HepG2 (cell line): ENCODE data around the gene ADAMTS13. TPM values are rescaled to one million over a fixed set of nuclear protein-coding genes. Genes with fewer than 3 reads are reported as not detected.

Experiments
- ATAC-seq: fragments of 200-7000 bp; cut with Tn5 transposase; 3 replicates; pipeline ENCODE4 v1.9.1; 2020; ENCODE audit warnings: mild to moderate bottlenecking, moderate library complexity
- BruUV-seq: library from RNA; stranded (reverse); fragments of 400-500 nt; replicated peaks from 2 replicates; lab custom pipeline; 2021; lab: Mats Ljungman, UMichigan
- CTCF ChIA-PET: fragments of 300-600 bp; formaldehyde crosslinking; extraction: SDS; loops from one replicate; lab custom pipeline; 2021; ENCODE audit warnings: low total read pairs, inconsistent platforms, low intra/inter-chr PET ratio; lab: Yijun Ruan, JAX
- POLR2A ChIA-PET: fragments of 350-600 bp; sonication (Branson Sonifier 250); formaldehyde crosslinking; loops from one replicate; lab custom pipeline; 2020; ENCODE audit warnings: antibody characterized with exemption, inconsistent platforms; lab: Yijun Ruan, JAX
- DNase-seq: peaks from one replicate; pipeline ENCODE4 v3.0.0-alpha.2; 2015; ENCODE audit warnings: low spot score
- FAIRE-seq: peaks from 3 replicates; lab custom pipeline; 2011; peaks lifted over from hg19 to GRCh38; lab: Jason Lieb, UNC
- H2AFZ ChIP-seq: one replicate; pipeline ENCODE4 v1.6.1; 2011; ENCODE audit warnings: low read length, inconsistent platforms
- H3K27ac ChIP-seq: fragments of 300-600 bp; 3 replicates; pipeline ENCODE4 v1.8.0; 2011; ENCODE audit warnings: mixed run types, mild to moderate bottlenecking, mixed read lengths, low read length, inconsistent platforms; ENCODE audit not compliant: insufficient read depth; ENCODE audit errors: extremely low read length
- H3K27me3 ChIP-seq, 2 experiments: fragments of 200-600 bp in 1 of 2; 2 replicates in 1 of 2; 3 replicates in 1 of 2; pipeline versions ENCODE4 v1.6.0 to v1.8.0; 2011; ENCODE audit warnings: low read length in 2 of 2, mild to moderate bottlenecking in 2 of 2, moderate library complexity in 2 of 2, inconsistent platforms in 1 of 2; ENCODE audit not compliant: insufficient read depth in 2 of 2, control insufficient read depth in 1 of 2
- H3K36me3 ChIP-seq, 2 experiments: fragments of 200-600 bp in 1 of 2; replicated peaks in 1 of 2; 2 replicates in 1 of 2; 3 replicates in 1 of 2; pipeline versions ENCODE4 v1.5.1 to v1.8.0; 2011; ENCODE audit warnings: low read length in 2 of 2, inconsistent platforms in 1 of 2; ENCODE audit not compliant: insufficient read depth in 2 of 2, control insufficient read depth in 1 of 2
- H3K4me1 ChIP-seq: 2 replicates; pipeline ENCODE4 v1.5.1; 2012; ENCODE audit warnings: low read length, inconsistent platforms; ENCODE audit not compliant: insufficient read depth
- H3K4me2 ChIP-seq: 2 replicates; pipeline ENCODE4 v1.6.0; 2011; ENCODE audit warnings: low read depth, low read length, inconsistent platforms
- H3K4me3 ChIP-seq, 3 experiments: fragments of 200-600 bp in 1 of 3; sonication (generic), shearing (Covaris generic) in 1 of 3; replicated peaks in 1 of 3; 2 replicates each; pipeline ENCODE4 v1.5.1; 2011 to 2016; ENCODE audit warnings: low read length in 3 of 3, inconsistent platforms in 2 of 3, low read depth in 2 of 3, mild to moderate bottlenecking in 2 of 3, control low read depth in 1 of 3, mixed read lengths in 1 of 3; ENCODE audit not compliant: insufficient read depth in 1 of 3
- H3K79me2 ChIP-seq: one replicate; pipeline ENCODE4 v1.6.1; 2011; ENCODE audit warnings: low read length, inconsistent platforms; ENCODE audit not compliant: insufficient read depth
- H3K9ac ChIP-seq: 2 replicates; pipeline ENCODE4 v1.6.0; 2011; ENCODE audit warnings: mild to moderate bottlenecking, low read depth, low read length, inconsistent platforms; ENCODE audit not compliant: insufficient read depth
- H3K9me3 ChIP-seq: 2 replicates; pipeline ENCODE4 v1.5.1; 2012; ENCODE audit warnings: mild to moderate bottlenecking, low read length
- H4K20me1 ChIP-seq: 2 replicates; pipeline ENCODE4 v1.6.0; 2011; ENCODE audit warnings: inconsistent platforms, mild to moderate bottlenecking, low read length, moderate library complexity; ENCODE audit not compliant: insufficient read depth
- AGO2 ChIP-seq: fragments of 200-400 bp; formaldehyde crosslinking; optimal IDR thresholded peaks from 2 replicates; pipeline ENCODE3; 2017; ENCODE audit warnings: mild to moderate bottlenecking, low read depth, low read length, moderate library complexity
- CERS6 ChIP-seq: sonication (generic); formaldehyde crosslinking; IDR thresholded peaks from 2 replicates; pipeline ENCODE4 v1.5.0; 2020; ENCODE audit warnings: missing genetic modification reagents
- HIC2 ChIP-seq: sonication (generic); formaldehyde crosslinking; IDR thresholded peaks from 2 replicates; pipeline ENCODE4 v1.9.0; 2022; ENCODE audit warnings: low read depth, missing genetic modification reagents
- KDM2A ChIP-seq: sonication (generic); formaldehyde crosslinking; IDR thresholded peaks from 2 replicates; pipeline ENCODE4 v1.4.0; 2020; ENCODE audit warnings: low read depth, missing genetic modification reagents, borderline replicate concordance
- NR2F1 ChIP-seq, 2 experiments: fragments of 450-650 bp in 1 of 2; formaldehyde crosslinking in 1 of 2; IDR thresholded peaks; 2 replicates each; pipeline versions ENCODE4 v1.5.0 to v1.6.1; 2016 to 2020; ENCODE audit warnings: mild to moderate bottlenecking in 1 of 2, missing compliant biosample characterization in 1 of 2, missing genetic modification reagents in 1 of 2, moderate library complexity in 1 of 2
- PCBP1 ChIP-seq: fragments of 200-400 bp; formaldehyde crosslinking; IDR thresholded peaks from 2 replicates; pipeline ENCODE4 v1.6.1; 2017; ENCODE audit warnings: mild to moderate bottlenecking, low read depth, low read length, borderline replicate concordance
- RBFOX2 ChIP-seq: fragments of 200-400 bp; formaldehyde crosslinking; IDR thresholded peaks from 2 replicates; pipeline ENCODE4 v1.6.1; 2017; ENCODE audit warnings: low read depth, mild to moderate bottlenecking, low read length
- ZFX ChIP-seq: sonication (generic); formaldehyde crosslinking; IDR thresholded peaks from 2 replicates; pipeline ENCODE4 v1.4.0; 2020; ENCODE audit warnings: mild to moderate bottlenecking, low read depth, missing genetic modification reagents, moderate library complexity
- ZNF235 ChIP-seq: sonication (generic); formaldehyde crosslinking; IDR thresholded peaks from 2 replicates; pipeline ENCODE4 v1.8.1; 2023; ENCODE audit warnings: mild to moderate bottlenecking, missing genetic modification reagents, borderline replicate concordance
- ZNF276 ChIP-seq: sonication (generic); formaldehyde crosslinking; IDR thresholded peaks from 2 replicates; pipeline ENCODE4 v1.4.0; 2020; ENCODE audit warnings: mild to moderate bottlenecking, low read depth, missing genetic modification reagents
- ZNF333 ChIP-seq: sonication (generic); formaldehyde crosslinking; IDR thresholded peaks from 2 replicates; pipeline ENCODE4 v1.4.0; 2020; ENCODE audit warnings: mild to moderate bottlenecking, missing genetic modification reagents, borderline replicate concordance
- ZNF549 ChIP-seq: sonication (generic); formaldehyde crosslinking; IDR thresholded peaks from 2 replicates; pipeline ENCODE4 v1.5.0; 2020; ENCODE audit warnings: missing genetic modification reagents
- WGBS: methylation state at CpG from one replicate; pipeline ENCODE4 v1.1.6; 2017; ENCODE audit warnings: low lambda C conversion rate; 5-methylcytosine and 5-hydroxymethylcytosine counted together
- in situ Hi-C: cut with HindIII; loops from 2 replicates; pipeline ENCODE4 v1.10.0; 2017; ENCODE audit warnings: low pct_unique_long_range_greater_than_20kb; ENCODE audit not compliant: extremely low pct_ligation_motif_present
- intact Hi-C: fragments of 100-400 bp; cut with micrococcal nuclease; formaldehyde crosslinking; loops from one replicate; pipeline ENCODE4 v1.10.0; 2022; ENCODE audit not compliant: unreplicated experiment
- polyA plus RNA-seq, 8 experiments: library from polyadenylated mRNA; depleted of rRNA in 3 of 8; stranded (reverse) in 7 of 8; unstranded in 1 of 8; fragments of >200 nt; fragmentation: Illumina TruSeq in 4 of 8; extraction: Trizol in 4 of 8; gene quantifications; 2 replicates each; pipeline versions ENCODE4 v1.2.1 to v1.2.3, GENCODE V29; 2011 to 2016; ENCODE audit warnings: low read depth in 4 of 8, missing spikeins in 1 of 8, mixed read lengths in 1 of 8; ENCODE audit not compliant: insufficient read depth in 1 of 8
- total RNA-seq, 5 experiments: library from RNA; depleted of rRNA; stranded (reverse); fragments of >200 nt; fragmentation: Illumina TruSeq; extraction: Trizol; gene quantifications; 2 replicates each; pipeline ENCODE4 v1.2.3, GENCODE V29; 2016; ENCODE audit warnings: low read depth in 1 of 5

Gene ADAMTS13
- total and polyA plus RNA-seq, 2 of the 13 experiments (the other 11 are each of a cell fraction or from before 2014, with no cell fraction given): 0.91 to 4.5 TPM

- Histone ChIP-seq H3K4me2 (no peak overlapping the region), H4K20me1 (no peaks in the 10 kb centered on the region), H3K79me2 (no peaks in the 10 kb centered on the region), H3K9me3 (no peaks in the 10 kb centered on the region), H3K9ac (no peak overlapping the region), H3K36me3 (peaks cover 9 to 13% of the 10 kb centered on the region in 2 experiments; a peak in 3 of 5 replicates), H3K4me1 (peaks cover 10% of the 10 kb centered on the region; the same call in 1 of the 2 replicates), H3K27me3 (no peaks in the 10 kb centered on the region), H3K4me3 (no peak overlapping the region), H2AFZ (no peak overlapping the region), H3K27ac (no peak overlapping the region)
- TF ChIP-seq AGO2 (peak; percentile 36), ZFX (CRISPR knock-in tag) (0 out of 2 replicates have a peak, but pooled peaks have one; percentile 1), CERS6 (CRISPR knock-in tag) (no peak)
- ATAC-seq (peak; percentile 5; the same call in 1 of the 3 replicates), FAIRE-seq (no peak), DNase-seq (no peak)
- BruUV-seq: no TSS peak
- ChIA-PET CTCF (no interaction called here), POLR2A (interaction anchor here (1.9 kb wide), 1 partner anchor 9 kb away, joined by 9 read pairs; the partner anchor contains the start of gene CACFD1)
- in situ Hi-C loops: no loop called here
- intact Hi-C loops: no loop called here
- WGBS: 89% methylated on average over 6 of the region's 11 CpGs
These were observed 46.2 kb downstream of the ADAMTS13 start for GRCh38 chr9:133468374-133468773.

- POLR2A ChIA-PET: interaction anchor here (1.2 to 1.9 kb wide), 3 partner anchors 8 to 10 kb away, joined by 6 to 9 read pairs (median 8); partner anchors contain the start of genes CACFD1 and SLC2A6
- peak; percentile 4 for ATAC-seq
- no peak for TF ChIP-seq ZNF333 (CRISPR knock-in tag)
- no peak for TF ChIP-seq NR2F1 (CRISPR knock-in tag; IDR thresholded peaks at IDR 0.05)
- 0 out of 2 replicates have a peak, but pooled peaks have one; percentile 10 for TF ChIP-seq KDM2A (CRISPR knock-in tag)
- TF ChIP-seq ZNF235: no peak
- no peak for TF ChIP-seq HIC2 (CRISPR knock-in tag)
- TF ChIP-seq PCBP1: no peak
- no peak for TF ChIP-seq ZNF549 (CRISPR knock-in tag)
- TF ChIP-seq ZNF276 (CRISPR knock-in tag): no peak
- TF ChIP-seq RBFOX2: no peak
These were observed 46.7 kb downstream of the ADAMTS13 start for GRCh38 chr9:133468777-133469421.

More at GRCh38 chr9:133468777-133469421, 46.7 kb downstream of the ADAMTS13 start:
- WGBS: no CpG with 5 or more reads among the region's 6 CpGs
- no peaks in the 10 kb centered on the region for H3K9me3 ChIP-seq
- no TSS peak for BruUV-seq
- no peak overlapping the region for H3K4me2 ChIP-seq
- H3K4me1 ChIP-seq: peaks cover 10% of the 10 kb centered on the region; the same call in 1 of the 2 replicates
- in situ Hi-C loops (no loop called here), intact Hi-C loops (no loop called here)
- no peaks in the 10 kb centered on the region for H3K27me3 ChIP-seq
- H3K4me3 ChIP-seq: no peak overlapping the region
- DNase-seq (no peak), FAIRE-seq (no peak)
- H4K20me1 ChIP-seq: no peaks in the 10 kb centered on the region
- no peaks in the 10 kb centered on the region for H3K79me2 ChIP-seq
- H3K27ac ChIP-seq: no peak overlapping the region
- peaks cover 4 to 8% of the 10 kb centered on the region in 2 experiments; a peak in 3 of 5 replicates for H3K36me3 ChIP-seq
- no peak overlapping the region for H2AFZ ChIP-seq
- CTCF ChIA-PET: no interaction called here
- H3K9ac ChIP-seq: no peak overlapping the region
